Stimulated activated CD8-positive, alpha-beta memory T cell treated with anti-CD3 and anti-CD28 coated beads, Interleukin-12 subunit alpha, Interleukin-12 subunit beta, amount 100 ng/mL, for 24 hours (primary cell): ENCODE results near the gene EFCAB8.
"Not testable (repeated sequence)": the region's sequence is repeated elsewhere in the genome, so short reads cannot be mapped to it uniquely, and the experiment has no call there.

ENCODE experiments used
- DNase-seq: peaks from one replicate; pipeline ENCODE4 v3.0.0-alpha.2; 2020; ENCODE audit errors: extremely low read depth

The EFCAB8 gene

DNA sequence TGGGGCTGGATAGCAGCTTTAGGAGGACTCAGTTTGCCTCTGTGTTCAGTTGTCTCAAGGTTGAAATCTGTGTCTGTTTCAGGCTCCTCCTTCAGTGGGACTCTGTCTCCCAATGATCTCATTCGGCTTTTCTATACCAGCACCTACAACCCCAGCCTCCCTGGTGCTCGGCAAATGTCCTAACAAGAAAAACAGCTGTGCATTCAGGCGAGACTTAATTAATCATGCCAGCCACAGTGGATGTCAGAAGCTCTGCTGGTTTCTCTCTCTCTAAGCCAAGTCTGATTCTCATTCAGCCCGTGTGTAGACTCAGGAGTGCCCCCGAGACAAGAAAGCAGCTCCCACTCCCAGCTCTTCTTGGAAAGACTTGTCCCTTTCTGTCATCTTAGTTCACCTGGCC is 98.7 kb downstream of the EFCAB8 start:
- DNase-seq, result no peak

DNA sequence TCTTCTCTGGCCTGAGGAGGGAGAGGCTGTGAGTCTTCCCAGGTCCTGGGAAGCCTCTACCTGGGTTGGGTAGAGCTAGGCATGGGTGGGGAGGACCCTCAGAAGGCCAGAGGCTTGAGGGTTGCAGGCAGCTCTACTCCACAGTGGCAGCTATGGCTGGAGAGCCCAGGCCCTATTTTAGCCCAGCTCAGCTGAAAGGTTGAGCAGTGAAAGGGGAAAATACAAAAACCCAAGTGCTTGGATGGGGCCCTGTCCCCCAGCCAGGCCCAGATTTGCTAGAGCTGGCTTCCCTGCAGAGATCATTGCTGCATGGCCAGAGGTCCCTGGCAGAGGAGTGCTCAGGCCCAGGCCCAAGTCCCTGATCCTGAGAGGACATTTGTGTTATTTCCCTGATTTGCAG is 99.9 kb downstream of the EFCAB8 start:
- DNase-seq, result no peak

DNA sequence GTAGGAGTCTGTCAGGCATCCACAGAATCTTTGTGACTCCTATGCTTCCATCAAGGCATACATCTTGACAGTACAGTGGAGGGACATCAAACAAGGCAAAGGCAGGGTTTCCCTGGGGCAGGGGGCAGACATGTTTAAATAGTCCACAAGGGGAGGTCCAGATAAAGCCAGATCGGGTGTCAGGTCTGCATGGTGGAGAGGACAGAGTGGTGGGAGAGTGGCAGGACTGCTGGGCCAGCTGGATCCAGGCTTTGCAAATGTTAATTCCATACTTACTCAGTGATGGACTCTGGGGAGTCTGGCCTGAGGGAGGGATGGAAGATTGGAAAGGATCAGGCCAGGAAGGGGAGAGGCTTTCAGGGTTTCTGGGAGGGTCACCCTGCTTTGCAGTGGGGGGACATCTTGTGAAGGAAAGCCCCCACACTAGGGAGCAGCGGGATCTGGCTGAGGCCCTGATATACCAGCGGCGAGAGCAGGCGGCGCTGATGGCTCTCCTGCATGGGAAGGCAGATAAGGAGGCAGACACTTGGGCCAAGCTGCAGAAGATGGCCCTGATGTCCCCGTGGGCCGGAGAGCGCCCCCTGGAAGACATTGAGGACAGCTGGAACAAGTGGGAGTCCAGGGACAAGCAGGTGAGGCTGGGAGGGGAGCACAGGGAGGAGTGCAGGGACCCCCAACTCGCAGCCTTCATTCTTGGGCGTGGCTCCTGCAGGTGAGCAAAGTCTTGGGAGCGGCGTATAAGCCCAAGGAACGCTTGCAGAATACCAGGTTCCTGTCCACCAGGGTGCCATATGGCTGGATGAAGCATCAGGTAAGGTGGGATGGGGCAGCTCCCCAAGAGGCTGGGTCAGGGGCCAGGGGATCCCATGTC is 100.9 kb downstream of the EFCAB8 start:
- no peak for DNase-seq

DNA sequence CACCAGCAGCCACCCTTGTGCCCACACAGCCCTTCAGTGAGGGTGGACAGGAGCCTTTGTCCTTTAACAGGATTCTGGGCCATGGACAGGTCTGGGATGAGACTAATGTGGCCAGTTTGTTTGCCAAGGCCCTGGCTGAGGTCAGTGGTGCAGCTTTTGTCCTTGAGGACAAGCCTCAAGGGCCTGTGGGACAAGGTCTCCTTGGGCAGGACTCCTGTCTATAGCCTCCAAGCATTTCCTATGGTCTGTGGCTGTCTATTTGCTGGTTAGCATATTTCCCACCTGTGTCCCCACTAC is 101.4 kb downstream of the EFCAB8 start:
- DNase-seq, result no peak

DNA sequence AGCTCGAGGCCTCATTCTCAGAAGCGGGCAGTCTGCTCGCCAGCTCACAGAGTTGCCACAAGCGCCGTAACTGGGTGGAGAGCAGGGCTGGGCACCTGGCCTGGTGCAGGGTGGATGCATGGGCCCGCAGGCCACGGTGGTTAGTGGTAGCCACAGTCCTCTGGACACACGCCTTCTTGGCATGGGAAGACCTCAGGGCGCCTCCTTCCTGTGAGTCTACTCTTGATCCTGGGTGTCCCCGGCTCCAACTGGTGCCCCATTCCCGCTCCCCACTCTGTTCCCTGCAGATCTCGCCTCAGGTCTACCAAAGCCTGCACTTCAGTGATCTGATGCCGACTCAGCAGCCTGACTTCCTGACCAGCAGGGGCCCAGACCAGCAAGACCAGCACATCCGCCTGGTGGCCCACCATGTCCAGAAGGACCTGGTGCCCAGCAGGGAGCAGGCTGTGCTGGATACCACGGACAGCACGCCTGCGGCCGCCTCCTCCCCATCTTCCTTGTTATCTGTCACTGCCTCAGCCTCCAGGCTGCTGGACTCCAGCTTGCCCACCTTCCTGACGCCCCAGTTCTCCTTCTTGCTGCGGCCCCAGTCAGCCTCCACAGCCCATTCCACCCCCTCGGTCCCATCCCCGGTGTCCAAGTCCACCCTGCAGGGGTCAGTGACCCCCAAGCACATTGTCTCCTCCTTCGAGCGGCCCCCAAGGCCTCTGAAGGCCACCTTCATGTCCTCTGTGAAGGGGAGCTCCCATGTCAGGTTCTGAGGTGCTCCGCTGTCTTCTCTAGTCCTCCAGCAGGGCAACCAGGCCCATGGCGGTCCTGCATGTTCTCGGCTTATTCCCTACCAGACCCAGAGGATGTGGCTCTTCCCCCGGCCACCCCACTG is 102.4 kb downstream of the EFCAB8 start:
- no peak for DNase-seq

DNA sequence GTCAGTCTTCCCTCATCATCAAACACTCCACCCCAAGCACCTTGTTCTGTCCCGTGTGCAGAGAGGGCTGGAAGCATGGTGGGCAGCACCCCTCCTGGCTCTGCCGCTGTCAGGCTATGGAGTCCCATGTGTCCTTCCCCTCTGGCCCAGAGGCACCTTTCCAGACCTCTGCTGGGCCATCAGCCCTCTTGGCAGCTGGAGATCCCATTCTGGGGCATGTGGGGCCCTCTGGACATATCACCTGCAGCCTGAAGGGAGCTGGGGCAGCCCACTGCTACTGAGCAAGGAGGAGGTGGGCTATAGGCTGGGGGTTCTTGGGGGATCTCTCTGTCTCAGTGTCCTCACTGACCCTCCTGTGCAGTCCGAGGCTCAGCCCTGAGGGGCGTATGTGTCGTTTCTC is 103.3 kb downstream of the EFCAB8 start:
- no peak for DNase-seq

DNA sequence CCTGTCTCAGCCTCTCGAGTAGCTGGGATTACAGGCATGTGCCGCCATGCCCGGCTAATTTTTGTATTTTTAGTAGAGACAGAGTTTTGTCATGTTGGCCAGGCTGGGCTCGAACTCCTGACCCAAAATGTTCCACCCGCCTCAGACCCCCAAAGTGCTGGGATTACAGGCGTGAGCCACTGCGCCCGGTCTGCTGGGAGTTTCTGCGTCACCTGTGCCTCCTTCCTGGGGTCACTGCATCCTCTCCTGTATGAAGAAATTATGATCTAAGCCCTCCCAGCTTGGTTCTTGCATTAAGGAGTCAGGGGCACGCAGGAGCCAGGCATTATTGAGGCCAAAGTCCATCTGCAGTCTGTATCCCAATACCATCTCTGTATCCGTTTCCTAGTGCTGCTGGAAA is 103.9 kb downstream of the EFCAB8 start:
- DNase-seq, result not testable (repeated sequence)

DNA sequence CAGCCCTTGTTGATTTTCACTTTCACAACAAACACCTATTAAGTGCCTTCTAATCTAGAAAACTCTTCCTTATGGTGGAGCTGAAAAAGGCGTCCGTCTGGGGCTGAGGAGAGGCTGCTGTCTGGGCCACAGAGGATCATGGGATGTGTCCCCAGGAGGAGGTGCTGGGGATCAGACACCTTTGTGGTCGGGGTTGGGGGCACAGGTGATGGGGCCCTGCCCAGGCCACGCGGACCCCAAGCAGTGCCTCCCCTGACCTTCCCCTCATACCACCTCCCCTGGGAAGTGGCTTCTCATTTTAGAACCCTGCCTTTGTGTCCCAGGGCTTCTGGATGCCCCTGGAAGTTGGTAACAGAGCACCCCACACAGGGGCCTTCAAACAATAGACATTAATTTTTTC is 104.5 kb downstream of the EFCAB8 start:
- no peak for DNase-seq

DNA sequence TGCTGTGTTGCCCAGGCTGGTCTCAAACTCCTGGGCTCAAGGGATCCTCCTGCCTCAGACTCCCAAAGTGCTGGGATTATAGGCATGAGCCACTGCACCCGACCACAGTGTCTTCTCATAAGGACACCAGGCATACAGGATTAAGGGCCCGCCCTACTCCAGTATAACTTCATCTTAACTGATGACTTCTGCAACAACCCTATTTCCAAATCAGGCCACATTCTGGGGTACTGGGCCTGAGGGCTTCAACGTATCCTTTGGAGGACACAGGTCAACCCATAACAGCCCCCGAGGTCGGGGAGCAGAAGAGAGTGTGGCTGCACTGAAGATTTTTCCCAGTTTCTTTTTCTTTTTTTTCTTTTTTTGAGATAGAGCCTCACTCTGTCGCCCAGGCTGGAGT is 105.9 kb downstream of the EFCAB8 start:
- no peak for DNase-seq

DNA sequence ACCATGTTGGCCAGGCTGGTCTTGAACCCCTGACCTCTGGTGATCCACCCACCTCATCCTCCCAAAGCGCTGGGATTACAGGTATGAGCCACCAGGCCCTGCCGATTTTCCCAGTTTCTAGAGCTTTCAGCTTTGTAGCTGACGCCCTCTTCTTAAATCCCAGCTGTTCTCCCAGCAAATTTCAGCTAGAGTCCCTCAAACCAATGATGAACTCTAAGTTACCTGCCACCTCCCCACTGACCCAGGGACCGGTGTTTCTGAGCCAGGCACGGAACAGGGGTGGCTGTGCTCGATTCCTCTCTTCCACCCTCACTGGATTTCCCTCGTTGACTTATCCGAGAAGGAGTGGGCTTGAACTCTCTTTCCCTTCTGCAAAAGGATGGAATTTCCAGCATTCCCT is 106.4 kb downstream of the EFCAB8 start:
- no peak for DNase-seq

DNA sequence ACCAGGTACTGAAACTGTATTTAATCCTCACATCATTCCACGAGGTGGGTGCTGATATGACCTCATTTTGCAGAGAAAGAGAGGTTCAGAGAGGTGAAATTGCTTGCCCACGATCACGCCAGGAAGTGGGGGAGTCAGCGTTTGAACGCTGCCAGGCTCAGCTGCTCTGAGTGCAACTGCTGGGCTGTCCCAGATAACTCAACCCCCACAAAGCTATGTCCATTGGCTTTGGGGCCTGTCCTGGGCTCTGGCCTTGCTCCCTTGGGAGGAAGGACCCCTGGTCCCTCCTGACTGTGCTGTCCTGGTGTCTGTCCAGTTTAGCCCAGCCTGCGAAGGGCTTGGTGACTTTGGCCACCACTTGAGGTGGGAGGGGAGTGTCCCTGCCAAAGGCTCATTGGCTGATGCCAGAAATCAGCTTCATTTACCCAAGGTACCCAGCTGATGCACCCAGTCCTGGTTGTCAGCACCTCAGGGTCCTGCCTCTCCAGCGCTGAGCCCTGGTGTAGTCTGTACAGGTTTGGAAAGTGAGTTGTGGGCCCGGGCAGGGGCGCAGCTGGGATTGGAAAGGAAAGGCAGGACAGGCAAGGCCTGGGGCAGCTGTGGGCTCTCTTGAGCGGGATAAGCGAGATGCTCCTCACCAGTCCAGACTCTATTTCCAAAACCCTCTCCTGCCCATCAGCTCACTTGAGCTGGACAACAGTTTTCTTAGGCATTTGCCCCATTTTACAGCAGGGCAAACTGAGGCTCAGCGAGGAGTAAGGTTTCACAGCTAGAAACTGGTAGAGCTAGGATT is 107.1 kb downstream of the EFCAB8 start:
- no peak for DNase-seq

DNA sequence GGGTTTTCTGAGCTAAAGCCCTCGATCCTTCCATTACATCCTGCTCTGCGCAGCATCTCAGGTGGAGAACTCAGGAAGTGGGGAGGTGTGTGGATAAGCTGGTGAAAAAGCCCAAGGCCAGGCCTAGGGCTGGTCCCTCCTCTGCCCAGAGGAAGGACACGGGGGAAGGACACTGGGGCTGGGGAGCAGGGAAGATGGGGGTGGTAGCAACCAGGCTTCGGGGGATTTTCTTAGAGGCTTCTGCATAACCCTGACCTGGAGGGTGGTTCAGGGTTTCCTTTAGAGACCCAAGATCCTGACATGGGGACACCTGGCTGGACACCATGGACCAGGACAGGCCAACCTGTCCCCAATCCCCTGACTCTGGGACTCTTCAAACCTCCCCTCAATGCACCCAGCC is 107.7 kb downstream of the EFCAB8 start:
- no peak for DNase-seq

DNA sequence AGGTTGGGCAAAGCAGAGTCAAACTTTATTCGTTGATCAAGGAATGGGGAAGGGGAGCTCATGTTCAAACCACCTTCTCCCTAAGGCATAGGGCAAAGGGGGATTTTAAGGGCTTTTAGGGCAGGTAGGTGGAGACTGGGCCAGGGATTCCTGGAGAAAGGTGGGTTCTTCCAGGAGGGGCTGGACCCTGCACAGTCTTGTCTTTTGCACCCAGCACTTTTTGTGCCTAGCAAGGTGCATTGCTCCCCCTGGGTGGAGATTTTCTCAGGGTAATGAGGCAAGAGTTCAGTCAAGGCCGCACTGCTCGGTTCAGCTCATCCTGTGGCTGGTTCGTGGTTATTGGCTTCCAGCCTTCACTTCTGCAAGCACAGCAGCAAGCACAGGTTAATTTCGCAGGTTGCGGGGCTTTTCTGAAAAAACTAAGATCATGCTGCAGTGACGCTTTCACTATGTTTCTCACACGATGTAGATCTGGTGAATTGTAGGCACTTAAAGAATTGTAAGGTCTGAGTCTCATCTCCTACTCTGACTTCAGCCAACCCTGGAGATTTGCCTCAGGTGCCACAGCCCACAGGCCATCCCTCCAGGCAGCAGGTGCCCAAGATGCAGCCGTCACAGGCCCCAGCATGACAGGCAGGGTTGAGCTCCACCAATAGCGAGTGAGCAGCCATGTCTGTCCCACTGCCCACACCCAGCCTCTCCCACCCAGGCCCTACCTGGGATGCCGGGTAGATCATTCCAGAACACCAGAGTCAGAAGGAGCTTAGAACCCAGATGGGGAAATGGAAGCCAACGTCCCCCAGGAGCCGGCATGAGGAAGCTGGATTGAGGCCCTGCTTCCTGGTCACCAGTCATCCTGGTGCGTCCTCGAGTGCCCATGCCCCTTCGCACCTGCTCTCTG is 108.4 kb downstream of the EFCAB8 start:
- no peak for DNase-seq

DNA sequence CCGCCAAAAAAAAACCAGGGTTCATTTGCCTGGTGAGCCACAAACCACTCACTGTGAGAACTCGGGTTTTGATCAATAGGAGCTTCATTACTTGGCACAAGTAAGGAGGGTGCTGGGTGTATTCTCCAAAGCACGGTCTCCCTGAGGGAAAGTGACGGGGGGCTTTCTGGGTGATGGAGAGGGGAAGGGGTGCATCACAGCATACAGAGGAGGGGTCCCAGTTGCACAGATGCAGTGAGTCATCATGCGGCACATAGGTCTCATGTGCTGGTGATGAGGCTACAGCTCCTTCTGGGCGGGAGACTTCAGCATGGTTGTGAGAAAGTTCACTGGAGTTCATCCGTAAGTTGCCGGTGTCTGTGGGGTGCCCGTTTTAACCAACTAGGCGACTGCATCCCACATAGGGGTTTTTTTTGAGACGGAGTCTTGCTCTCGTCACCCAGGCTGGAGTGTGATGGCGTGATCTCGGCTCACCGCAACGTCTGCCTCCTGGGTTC is 109.3 kb downstream of the EFCAB8 start:
- DNase-seq, result no peak

DNA sequence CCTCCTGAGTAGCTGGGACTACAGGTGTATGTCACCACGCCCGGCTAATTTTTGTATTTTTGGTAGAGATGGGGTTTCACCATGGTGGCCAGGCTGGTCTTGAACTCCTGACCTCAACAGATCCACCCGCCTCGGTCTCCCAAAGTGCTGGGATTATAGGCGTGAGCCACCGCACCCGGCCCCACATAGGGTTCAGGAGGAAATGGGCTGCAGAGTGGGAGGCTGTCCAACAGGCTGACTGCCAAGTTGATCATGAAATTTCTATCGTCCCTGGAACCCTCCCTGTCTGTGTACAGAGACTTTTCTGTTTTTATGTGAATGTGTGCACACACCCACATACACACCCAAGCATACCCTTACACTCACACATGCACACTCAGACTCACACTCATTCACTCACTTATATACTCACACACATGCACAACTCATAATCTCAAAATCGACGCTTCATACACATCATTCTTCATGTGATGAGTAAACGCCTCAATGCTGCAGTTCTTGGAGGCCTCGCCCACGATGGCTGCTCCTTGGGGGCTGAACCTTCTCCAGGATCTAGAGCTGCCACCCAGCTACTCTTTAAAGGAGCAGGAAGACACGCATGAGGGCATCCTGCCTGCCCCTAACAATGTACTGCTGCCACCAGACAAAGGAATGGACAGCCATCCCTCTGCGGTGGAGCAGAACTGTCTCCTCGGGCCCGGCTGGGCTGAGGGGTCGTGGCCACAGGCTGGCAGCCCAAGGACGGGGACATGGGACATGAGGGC is 109.9 kb downstream of the EFCAB8 start:
- DNase-seq, result no peak

DNA sequence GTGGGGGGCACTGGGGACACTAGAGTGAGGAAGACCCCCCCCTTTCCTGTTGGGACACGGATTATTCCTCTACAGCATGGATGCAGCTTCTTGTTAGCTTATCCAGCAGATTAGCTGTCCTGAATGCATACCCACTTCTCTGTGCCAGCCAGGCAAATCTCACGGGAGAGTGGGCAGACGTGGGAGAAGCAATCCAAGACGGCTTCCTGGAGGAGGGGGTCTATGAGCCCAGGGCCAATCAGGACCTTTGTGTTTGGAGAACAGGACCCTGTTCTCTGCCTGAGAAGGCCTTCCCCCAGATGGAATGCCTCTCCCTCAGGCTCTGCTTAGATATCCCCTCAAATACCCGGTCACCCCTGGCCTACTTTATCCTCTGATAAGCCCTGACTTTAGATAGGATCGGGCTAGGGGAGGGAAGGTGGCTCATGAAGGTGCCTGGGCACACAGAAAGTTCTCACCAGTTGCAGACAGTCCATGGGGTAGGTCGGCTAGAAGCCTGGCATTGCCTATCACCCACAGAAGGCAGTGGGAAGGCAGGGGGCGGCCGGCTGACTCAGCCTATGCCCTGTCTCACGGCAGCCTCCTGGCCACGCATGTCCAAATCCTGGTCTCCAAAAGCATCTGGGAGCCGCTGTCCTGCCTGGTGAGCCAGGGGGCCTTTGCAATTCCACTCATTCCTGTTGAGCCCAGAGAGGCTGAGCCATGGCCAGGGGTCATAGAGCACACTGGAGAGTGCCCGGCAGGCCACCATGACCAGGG is 110.8 kb downstream of the EFCAB8 start:
- DNase-seq, result no peak

DNA sequence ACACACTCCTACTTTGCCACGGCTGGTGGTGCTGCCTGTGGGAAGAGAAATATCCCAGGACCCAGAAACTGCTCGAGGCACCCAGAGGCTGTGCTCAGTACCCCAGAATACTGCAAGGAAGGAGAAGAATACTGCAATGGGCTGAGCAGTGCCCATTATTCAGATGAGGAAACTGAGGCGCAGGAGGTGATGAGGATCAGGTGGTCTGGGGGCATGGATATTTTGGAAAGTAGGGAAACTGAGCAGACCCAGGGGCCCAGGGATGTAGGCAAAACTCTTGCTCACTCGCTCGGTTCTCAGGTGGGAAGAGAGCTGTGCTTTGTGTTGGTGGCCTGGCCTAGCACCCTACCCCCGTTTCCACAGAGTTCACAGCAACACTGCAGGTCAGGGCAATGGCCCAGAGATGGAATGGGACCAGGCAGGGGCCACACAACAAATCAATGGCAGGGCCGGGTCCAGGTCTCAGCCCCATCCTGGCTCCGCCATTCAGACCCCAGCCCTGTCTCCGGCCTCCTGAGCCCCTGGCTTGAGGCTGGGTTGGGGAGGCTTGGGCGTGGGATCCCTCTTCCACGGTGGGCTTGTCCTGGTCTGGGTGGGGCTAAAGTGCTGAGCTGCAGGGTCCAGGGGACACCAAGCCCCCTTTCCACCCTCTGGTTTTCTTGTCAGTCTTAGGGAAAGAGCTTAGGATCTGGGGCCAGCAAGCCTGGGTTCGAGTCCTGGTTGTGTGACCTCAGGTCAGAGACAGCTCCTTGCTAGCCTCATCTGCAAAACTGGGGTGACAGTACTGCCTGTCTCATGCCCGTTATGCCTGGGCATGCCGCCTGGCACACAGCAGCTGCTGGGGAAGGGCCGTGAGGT is 111.6 kb downstream of the EFCAB8 start:
- DNase-seq, result no peak

DNA sequence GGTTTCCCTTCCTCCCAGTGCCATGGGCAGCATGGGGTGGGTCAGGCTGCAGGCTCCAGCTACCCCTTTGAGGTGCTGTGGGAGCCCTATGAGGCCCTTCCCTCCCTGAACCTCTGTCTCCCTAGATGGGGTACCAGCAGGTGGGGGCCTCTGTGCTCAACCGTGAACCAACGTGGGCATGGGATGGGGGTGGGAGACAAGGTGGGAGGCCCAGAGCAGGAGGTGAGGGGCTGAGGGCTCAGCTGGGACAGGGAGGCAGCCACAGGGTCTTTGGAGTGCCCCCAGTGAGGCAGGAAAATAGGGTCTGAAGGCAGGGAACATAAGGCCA is 112.2 kb downstream of the EFCAB8 start:
- no peak for DNase-seq

DNA sequence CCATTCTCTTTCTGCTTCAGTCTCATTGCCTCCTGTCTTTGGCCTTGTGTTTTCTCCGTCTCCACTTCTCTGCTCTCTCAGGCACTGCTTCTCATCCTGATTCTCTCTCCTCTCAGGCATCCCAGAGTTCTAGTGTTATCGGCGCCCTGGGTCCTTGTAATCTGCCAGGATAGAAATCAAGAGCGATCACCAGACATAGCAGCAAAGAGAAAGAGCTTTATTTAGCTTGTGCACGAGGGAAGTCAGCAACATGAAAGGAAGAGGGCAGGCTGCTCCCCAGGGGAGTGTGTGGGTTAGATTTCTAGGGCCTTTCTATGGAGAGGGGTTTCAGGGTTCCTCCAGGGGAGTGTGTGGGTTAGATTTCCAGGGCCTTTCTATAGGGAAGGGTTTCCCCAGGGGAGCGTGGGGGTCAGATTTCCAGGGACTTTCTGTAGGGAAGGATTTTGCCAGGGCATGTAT is 113.0 kb downstream of the EFCAB8 start:
- no peak for DNase-seq
